Measurements from ENCODE around the gene PKP3. TPM values are rescaled to one million over a fixed set of nuclear protein-coding genes. Genes with fewer than 3 reads are reported as not detected.

The PKP3 gene
- total and polyA plus RNA-seq, 7 donors: 0.27 to 140 (median 57.1) TPM; not detected in 2

DNA sequence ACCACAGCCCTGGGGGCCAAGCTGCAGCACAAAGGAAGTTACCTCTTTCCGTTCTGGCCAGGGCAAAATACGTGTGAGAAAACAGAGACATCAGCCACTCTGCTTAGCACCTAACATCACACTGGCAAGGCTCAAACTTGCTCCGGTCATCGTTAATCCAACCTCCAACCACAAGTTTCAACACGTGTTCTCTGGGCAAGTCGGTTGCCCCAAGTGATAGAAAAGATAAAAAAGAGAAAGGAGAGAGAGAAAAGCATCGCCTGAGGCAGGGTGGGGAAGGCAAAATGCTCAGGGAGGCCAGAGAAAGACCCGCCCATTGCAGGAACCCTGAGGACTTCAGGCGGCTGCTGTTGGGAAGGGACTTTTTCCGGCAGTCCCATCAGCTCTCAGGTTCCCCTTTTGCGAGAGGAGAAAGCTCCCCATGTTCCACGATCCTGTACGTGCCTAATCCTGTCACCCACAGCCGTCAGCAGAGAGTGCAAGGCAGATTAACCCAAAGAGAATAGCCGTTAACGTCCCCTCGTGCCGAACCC is 43.2 kb upstream of the PKP3 start:
- Histone ChIP-seq H3K27ac (peak overlapping the region in 1 of 4 donors; percentile 10), H3K27me3 (no peaks in the 10 kb centered on the region), H3K36me3 (no peaks in the 10 kb centered on the region), H3K4me3 (no peak overlapping the region), H3K4me1 (peaks cover 0 to 34% (median 33%) of the 10 kb centered on the region in 4 donors), H3K9me3 (no peaks in the 10 kb centered on the region)
- WGBS, 2 donors: 41 to 73% methylated on average over 18 of the region's 18 CpGs
- intact Hi-C loops (cut with DNase I): no loop called here
- TF ChIP-seq POLR2A (IDR thresholded peaks at IDR 0.05): no peak
- no peak for TF ChIP-seq CTCF (IDR thresholded peaks at IDR 0.05)
- TF ChIP-seq EP300 (IDR thresholded peaks at IDR 0.05): no peak
- no peak for TF ChIP-seq POLR2AphosphoS5 (IDR thresholded peaks at IDR 0.05)
- no peak for DNase-seq

DNA sequence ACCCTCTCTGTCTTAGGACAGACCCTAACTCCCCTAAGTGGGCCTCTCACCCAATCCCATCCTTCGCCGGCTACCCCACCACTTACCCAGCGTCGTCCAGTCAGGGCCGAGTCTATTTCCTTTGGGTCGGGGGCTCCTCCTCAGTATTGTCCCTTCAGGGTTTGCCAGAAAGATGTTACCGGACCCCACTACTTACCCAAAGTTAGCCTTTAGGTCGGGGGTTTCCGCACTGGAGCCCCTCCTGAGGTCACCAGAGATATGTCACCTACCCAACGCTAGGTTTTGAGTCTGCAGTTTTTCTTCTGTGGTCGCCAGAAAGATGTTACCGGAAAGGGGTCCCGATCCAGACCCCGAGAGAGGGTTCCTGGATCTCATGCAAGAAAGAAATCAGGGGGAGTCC is 42.6 kb upstream of the PKP3 start:
- WGBS, 2 donors: 96% methylated on average over 14 of the region's 14 CpGs
- Histone ChIP-seq H3K36me3 (no peaks in the 10 kb centered on the region), H3K9me3 (no peaks in the 10 kb centered on the region), H3K4me3 (no peak overlapping the region), H3K27me3 (no peaks in the 10 kb centered on the region), H3K27ac (peak overlapping the region in 1 of 4 donors; percentile 10), H3K4me1 (peaks cover 0 to 34% (median 33%) of the 10 kb centered on the region in 4 donors)
- intact Hi-C loops (cut with DNase I): no loop called here
- TF ChIP-seq CTCF (IDR thresholded peaks at IDR 0.05) (no peak), POLR2AphosphoS5 (IDR thresholded peaks at IDR 0.05) (no peak), EP300 (IDR thresholded peaks at IDR 0.05) (no peak), POLR2A (IDR thresholded peaks at IDR 0.05) (no peak)
- DNase-seq: no peak

GRCh38 chr11:352456-353031 is 41.5 kb upstream of the PKP3 start:
- intact Hi-C loops (cut with DNase I): loop anchor here (1.0 kb wide), 1 partner anchor 26 kb away; no protein-coding TSS in a partner anchor
- Histone ChIP-seq H3K27me3 (no peaks in the 10 kb centered on the region), H3K36me3 (no peaks in the 10 kb centered on the region), H3K4me3 (no peak overlapping the region), H3K9me3 (no peaks in the 10 kb centered on the region), H3K27ac (peak overlapping the region; percentile 98 to 100 (median 100)), H3K4me1 (peaks cover 0 to 34% (median 33%) of the 10 kb centered on the region in 4 donors)
- no peak for DNase-seq
- TF ChIP-seq POLR2A (IDR thresholded peaks at IDR 0.05) (no peak), EP300 (IDR thresholded peaks at IDR 0.05) (no peak), POLR2AphosphoS5 (IDR thresholded peaks at IDR 0.05) (no peak), CTCF (IDR thresholded peaks at IDR 0.05) (no peak)
- 89 to 91% methylated on average over 12 of the region's 12 CpGs for WGBS, 2 donors

- H3K27ac ChIP-seq: peak overlapping the region; percentile 98 to 100 (median 100)
- no peaks in the 10 kb centered on the region for H3K9me3 ChIP-seq
- no peaks in the 10 kb centered on the region for H3K27me3 ChIP-seq
- intact Hi-C loops (cut with DNase I): loop anchor here (1.0 kb wide), 1 partner anchor 27 kb away; no protein-coding TSS in a partner anchor
- peak; percentile 96 for DNase-seq
- H3K4me3 ChIP-seq: no peak overlapping the region
- TF ChIP-seq POLR2AphosphoS5 (IDR thresholded peaks at IDR 0.05) (peak; percentile 53 to 80 (median 66)), CTCF (IDR thresholded peaks at IDR 0.05) (no peak), EP300 (IDR thresholded peaks at IDR 0.05) (peak in 1 of 4 donors; percentile 10)
- peaks cover 0 to 40% (median 35%) of the 10 kb centered on the region in 4 donors for H3K4me1 ChIP-seq
- no peaks in the 10 kb centered on the region for H3K36me3 ChIP-seq
- WGBS, 2 donors: 28 to 44% methylated on average over 16 of the region's 16 CpGs
Observed at GRCh38 chr11:353179-353873, 40.7 kb upstream of the PKP3 start.

Measured in sigmoid colon (tissue), 7 donors.